Activated T-helper 2 cell treated with anti-CD3 and anti-CD28 coated beads, Interferon-gamma antibody, Interleukin-2, Interleukin-4, amounts not matched to agents 10 μg/mL and 5 μg/mL and 100 μg/mL, durations not matched to agents 14 hours and 24 hours and 36 hours (primary cell): ENCODE data around the gene DUSP15. TPM values are rescaled to one million over a fixed set of nuclear protein-coding genes. Genes with fewer than 3 reads are reported as not detected.
"Not testable (repeated sequence)": the region's sequence is repeated elsewhere in the genome, so short reads cannot be mapped to it uniquely, and the experiment has no call there.

Source experiments
- DNase-seq: peaks from one replicate; pipeline ENCODE4 v3.0.0; 2021; ENCODE audit warnings: low spot score
- H3K27ac Mint-ChIP-seq: one replicate; pipeline ENCODE4 v1.8.0; 2021; ENCODE audit warnings: mixed read lengths
- H3K27me3 Mint-ChIP-seq: one replicate; pipeline ENCODE4 v1.8.0; 2021; ENCODE audit warnings: low read depth, mixed read lengths
- H3K36me3 Mint-ChIP-seq: one replicate; pipeline ENCODE4 v1.8.0; 2021; ENCODE audit warnings: low read depth, mixed read lengths
- H3K4me1 Mint-ChIP-seq: one replicate; pipeline ENCODE4 v1.8.0; 2021; ENCODE audit warnings: low read depth, mixed read lengths
- H3K4me3 Mint-ChIP-seq: one replicate; pipeline ENCODE4 v1.8.0; 2021; ENCODE audit warnings: low read depth, mild to moderate bottlenecking, moderate library complexity, mixed read lengths
- H3K9me3 Mint-ChIP-seq: one replicate; pipeline ENCODE4 v1.8.0; 2021; ENCODE audit warnings: mixed read lengths
- intact Hi-C: fragments of 100-400 bp; cut with micrococcal nuclease; formaldehyde crosslinking; loops from one replicate; pipeline ENCODE4 v1.15.1; 2023
- total RNA-seq: library from RNA; stranded (reverse); gene quantifications from 2 replicates; pipeline ENCODE4 v1.2.3, GENCODE V29; 2022

Gene DUSP15
- not detected in 2 replicates for total RNA-seq

- Mint-ChIP-seq H3K4me3 (peak within 1 kb of the TSS; percentile 40), H3K36me3 (no peaks in the 10 kb centered on the region), H3K27me3 (peaks cover 59% of the 10 kb centered on the region), H3K27ac (no peak within 1 kb of the TSS), H3K4me1 (peaks cover 9% of the 10 kb centered on the region), H3K9me3 (no peaks in the 10 kb centered on the region)
- intact Hi-C loops: no loop called here
- DNase-seq: no peak
Measured at GRCh38 chr20:31869942-31870725, at the start of gene DUSP15, which contains the start of gene TTLL9. TSS of gene DUSP15 (minus strand) at chr20:31870527. CDS start at chr20:31870337, 190 bp downstream. TSS of gene TTLL9 (plus strand) at chr20:31870634. CDS start at chr20:31871127, 493 bp downstream.

- no peak for DNase-seq
- Mint-ChIP-seq H3K9me3 (no peaks in the 10 kb centered on the region), H3K36me3 (no peaks in the 10 kb centered on the region), H3K27ac (no peak overlapping the region), H3K4me3 (no peak overlapping the region), H3K27me3 (peaks cover 13% of the 10 kb centered on the region), H3K4me1 (no peaks in the 10 kb centered on the region)
- intact Hi-C loops: no loop called here
Measured at GRCh38 chr20:31919410-31920155, 49.3 kb upstream of the DUSP15 start.

- Mint-ChIP-seq H3K4me3 (no peak overlapping the region), H3K27me3 (peaks cover 13% of the 10 kb centered on the region), H3K36me3 (no peaks in the 10 kb centered on the region), H3K9me3 (no peaks in the 10 kb centered on the region), H3K4me1 (no peaks in the 10 kb centered on the region), H3K27ac (no peak overlapping the region)
- no peak for DNase-seq
- intact Hi-C loops: no loop called here
Measured at GRCh38 chr20:31918466-31919105, 48.3 kb upstream of the DUSP15 start.

GRCh38 chr20:31917962-31918412, 47.7 kb upstream of the DUSP15 start:
- H3K9me3 Mint-ChIP-seq, H3K4me3 Mint-ChIP-seq, intact Hi-C loops, H3K27ac Mint-ChIP-seq, H3K4me1 Mint-ChIP-seq, H3K36me3 Mint-ChIP-seq, DNase-seq: not testable (repeated sequence)
- H3K27me3 Mint-ChIP-seq: peaks cover 13% of the 10 kb centered on the region

GRCh38 chr20:31916708-31917107, 46.4 kb upstream of the DUSP15 start:
- intact Hi-C loops: no loop called here
- no peaks in the 10 kb centered on the region for H3K36me3 Mint-ChIP-seq
- no peak overlapping the region for H3K27ac Mint-ChIP-seq
- no peak overlapping the region for H3K4me3 Mint-ChIP-seq
- H3K27me3 Mint-ChIP-seq: peaks cover 13% of the 10 kb centered on the region
- DNase-seq: no peak
- no peaks in the 10 kb centered on the region for H3K4me1 Mint-ChIP-seq
- H3K9me3 Mint-ChIP-seq: no peaks in the 10 kb centered on the region

GRCh38 chr20:31915491-31916280, 45.4 kb upstream of the DUSP15 start:
- H3K4me1 Mint-ChIP-seq: no peaks in the 10 kb centered on the region
- no peak overlapping the region for H3K4me3 Mint-ChIP-seq
- no peak for DNase-seq
- no peak overlapping the region for H3K27ac Mint-ChIP-seq
- no peaks in the 10 kb centered on the region for H3K9me3 Mint-ChIP-seq
- peaks cover 13% of the 10 kb centered on the region for H3K27me3 Mint-ChIP-seq
- intact Hi-C loops: no loop called here
- H3K36me3 Mint-ChIP-seq: no peaks in the 10 kb centered on the region

- no peak overlapping the region for H3K4me3 Mint-ChIP-seq
- H3K4me1 Mint-ChIP-seq: no peaks in the 10 kb centered on the region
- no peaks in the 10 kb centered on the region for H3K36me3 Mint-ChIP-seq
- intact Hi-C loops: no loop called here
- H3K27me3 Mint-ChIP-seq: peaks cover 11% of the 10 kb centered on the region
- no peak for DNase-seq
- H3K27ac Mint-ChIP-seq: no peak overlapping the region
- H3K9me3 Mint-ChIP-seq: no peaks in the 10 kb centered on the region
Measured at GRCh38 chr20:31914170-31914569, 43.8 kb upstream of the DUSP15 start.

GRCh38 chr20:31913431-31914157, 43.3 kb upstream of the DUSP15 start:
- H3K4me3 Mint-ChIP-seq: no peak overlapping the region
- H3K27ac Mint-ChIP-seq: no peak overlapping the region
- no peaks in the 10 kb centered on the region for H3K36me3 Mint-ChIP-seq
- DNase-seq: no peak
- H3K9me3 Mint-ChIP-seq: no peaks in the 10 kb centered on the region
- intact Hi-C loops: no loop called here
- peaks cover 6% of the 10 kb centered on the region for H3K27me3 Mint-ChIP-seq
- no peaks in the 10 kb centered on the region for H3K4me1 Mint-ChIP-seq

- no peaks in the 10 kb centered on the region for H3K27me3 Mint-ChIP-seq
- H3K9me3 Mint-ChIP-seq: no peaks in the 10 kb centered on the region
Measured at GRCh38 chr20:31910071-31910803, 39.9 kb upstream of the DUSP15 start.

GRCh38 chr20:31909253-31910070, 39.1 kb upstream of the DUSP15 start:
- Mint-ChIP-seq H3K27me3 (no peaks in the 10 kb centered on the region), H3K27ac (no peak overlapping the region), H3K9me3 (no peaks in the 10 kb centered on the region), H3K4me1 (no peaks in the 10 kb centered on the region), H3K4me3 (no peak overlapping the region), H3K36me3 (no peaks in the 10 kb centered on the region)
- DNase-seq: no peak
- intact Hi-C loops: no loop called here

More at GRCh38 chr20:31910071-31910803, 39.9 kb upstream of the DUSP15 start:
- no peak for DNase-seq
- no peaks in the 10 kb centered on the region for H3K4me1 Mint-ChIP-seq
- H3K27ac Mint-ChIP-seq: no peak overlapping the region
- intact Hi-C loops: no loop called here
- H3K36me3 Mint-ChIP-seq: no peaks in the 10 kb centered on the region
- H3K4me3 Mint-ChIP-seq: no peak overlapping the region

GRCh38 chr20:31908424-31908823, 38.1 kb upstream of the DUSP15 start:
- Mint-ChIP-seq H3K27me3 (peaks cover 2% of the 10 kb centered on the region), H3K4me3 (no peak overlapping the region), H3K9me3 (no peaks in the 10 kb centered on the region), H3K36me3 (no peaks in the 10 kb centered on the region), H3K4me1 (no peaks in the 10 kb centered on the region), H3K27ac (no peak overlapping the region)
- DNase-seq: no peak
- intact Hi-C loops: no loop called here
